H1 (cell line): Measurements from ENCODE around the gene CYP2C8. TPM values are rescaled to one million over a fixed set of nuclear protein-coding genes. Genes with fewer than 3 reads are reported as not detected.

Experiments used
- CTCF ChIA-PET: fragments of 300-600 bp; sonication (Branson Sonifier 250); formaldehyde crosslinking; loops from one replicate; lab custom pipeline; 2021; ENCODE audit not compliant: partially characterized antibody; lab: Charles Lee
- POLR2A ChIA-PET: fragments of 300-600 bp; sonication (Branson Sonifier 250); formaldehyde crosslinking; loops from one replicate; lab custom pipeline; 2021; ENCODE audit warnings: inconsistent platforms; ENCODE audit not compliant: partially characterized antibody; lab: Charles Lee
- DNase-seq, 2 experiments: peaks; one replicate each; pipeline versions ENCODE4 v3.0.0 to v3.0.0-alpha.2; 2010 to 2022; ENCODE audit warnings: low spot score in 2 of 2, low read depth in 1 of 2, mixed read lengths in 1 of 2
- FAIRE-seq: peaks from 2 replicates; lab custom pipeline; 2011; peaks lifted over from hg19 to GRCh38; lab: Jason Lieb, UNC
- H2AFZ ChIP-seq: 2 replicates; pipeline ENCODE4 v1.8.1; 2012; ENCODE audit warnings: low read length, inconsistent platforms
- H2AK5ac ChIP-seq: 2 replicates; pipeline ENCODE4 v1.6.1; 2013; ENCODE audit warnings: low read depth, low read length
- H2BK120ac ChIP-seq: replicated peaks from 2 replicates; pipeline ENCODE3; 2013; ENCODE audit warnings: low read depth, low read length, inconsistent platforms
- H2BK12ac ChIP-seq: 2 replicates; pipeline ENCODE4 v1.6.1; 2013; ENCODE audit warnings: low read depth, low read length
- H2BK15ac ChIP-seq: 2 replicates; pipeline ENCODE4 v1.6.1; 2013; ENCODE audit warnings: low read length
- H2BK20ac ChIP-seq: 2 replicates; pipeline ENCODE4 v1.6.1; 2013; ENCODE audit warnings: low read length
- H2BK5ac ChIP-seq: 2 replicates; pipeline ENCODE4 v1.6.1; 2013; ENCODE audit warnings: low read depth, low read length
- H3K14ac ChIP-seq: 2 replicates; pipeline ENCODE4 v1.6.1; 2013; ENCODE audit warnings: inconsistent platforms; ENCODE audit not compliant: insufficient read length
- H3K18ac ChIP-seq: 2 replicates; pipeline ENCODE4 v1.6.1; 2013; ENCODE audit warnings: low read length; ENCODE audit errors: extremely low read depth
- H3K23ac ChIP-seq: 2 replicates; pipeline ENCODE4 v1.6.1; 2013; ENCODE audit warnings: inconsistent platforms; ENCODE audit not compliant: insufficient read length
- H3K23me2 ChIP-seq: 2 replicates; pipeline ENCODE4 v1.6.1; 2013; ENCODE audit warnings: low read depth, low read length
- H3K27ac ChIP-seq: 2 replicates; pipeline ENCODE4 v1.6.1; 2011; ENCODE audit warnings: low read depth, low read length, inconsistent platforms
- H3K27me3 ChIP-seq, 4 experiments: replicated peaks in 1 of 4; 1 replicate in 1 of 4; 2 replicates in 3 of 4; pipeline versions ENCODE4 v1.6.1 to v1.8.1; 2011 to 2013; ENCODE audit warnings: low read length in 3 of 4, mild to moderate bottlenecking in 3 of 4, inconsistent platforms in 2 of 4, mixed read lengths in 2 of 4, moderate library complexity in 1 of 4; ENCODE audit not compliant: control insufficient read depth in 3 of 4, insufficient read depth in 3 of 4; ENCODE audit errors: extremely low read depth in 1 of 4
- H3K36me3 ChIP-seq, 4 experiments: 2 replicates each; pipeline versions ENCODE4 v1.6.1 to v1.8.1; 2011 to 2013; ENCODE audit warnings: mild to moderate bottlenecking in 4 of 4, low read length in 3 of 4, moderate library complexity in 2 of 4, control low read depth in 1 of 4, inconsistent platforms in 1 of 4; ENCODE audit not compliant: insufficient read depth in 4 of 4, control insufficient read depth in 2 of 4
- H3K4ac ChIP-seq: replicated peaks from 2 replicates; pipeline ENCODE3; 2013; ENCODE audit warnings: low read length, low read depth, mixed read lengths, inconsistent platforms; ENCODE audit not compliant: insufficient read length
- H3K4me1 ChIP-seq, 4 experiments: replicated peaks in 1 of 4; 1 replicate in 1 of 4; 2 replicates in 3 of 4; pipeline versions ENCODE4 v1.6.1 to v1.8.1; 2011 to 2013; ENCODE audit warnings: low read length in 3 of 4, inconsistent platforms in 2 of 4, mixed read lengths in 1 of 4; ENCODE audit not compliant: insufficient read depth in 4 of 4, control insufficient read depth in 3 of 4
- H3K4me2 ChIP-seq, 2 experiments: 2 replicates each; pipeline versions ENCODE4 v1.6.1 to v1.8.1; 2011 to 2013; ENCODE audit warnings: low read depth in 2 of 2, low read length in 2 of 2, control low read depth in 1 of 2, inconsistent platforms in 1 of 2, mild to moderate bottlenecking in 1 of 2; ENCODE audit not compliant: insufficient read depth in 1 of 2
- H3K4me3 ChIP-seq, 4 experiments: fragments of 200-600, 300-600 bp in 1 of 4; sonication (generic), shearing (Covaris generic), sonication (Bioruptor Twin) in 1 of 4; 2 replicates each; pipeline versions ENCODE4 v1.5.1 to v1.8.1; 2011 to 2016; ENCODE audit warnings: low read length in 4 of 4, low read depth in 3 of 4, control low read depth in 2 of 4, inconsistent platforms in 2 of 4, mild to moderate bottlenecking in 2 of 4, mixed read lengths in 1 of 4, moderate library complexity in 1 of 4; ENCODE audit not compliant: insufficient read depth in 2 of 4; ENCODE audit errors: extremely low read depth in 1 of 4
- H3K56ac ChIP-seq: replicated peaks from 2 replicates; pipeline ENCODE3; 2013; ENCODE audit warnings: low read depth, mild to moderate bottlenecking, mixed read lengths, low read length, inconsistent platforms; ENCODE audit not compliant: insufficient read length
- H3K79me1 ChIP-seq: 2 replicates; pipeline ENCODE4 v1.6.1; 2013; ENCODE audit warnings: low read depth, low read length, control low read depth
- H3K79me2 ChIP-seq, 2 experiments: 2 replicates each; pipeline versions ENCODE4 v1.6.1 to v1.8.1; 2012 to 2013; ENCODE audit warnings: low read length in 2 of 2, mild to moderate bottlenecking in 2 of 2, inconsistent platforms in 1 of 2; ENCODE audit not compliant: insufficient read depth in 2 of 2, control insufficient read depth in 1 of 2
- H3K9ac ChIP-seq, 4 experiments: replicated peaks in 1 of 4; 1 replicate in 1 of 4; 2 replicates in 3 of 4; pipeline versions ENCODE4 v1.6.1 to v1.8.1; 2011 to 2013; ENCODE audit warnings: low read depth in 3 of 4, low read length in 3 of 4, control low read depth in 2 of 4, mild to moderate bottlenecking in 2 of 4, moderate library complexity in 2 of 4, inconsistent platforms in 1 of 4; ENCODE audit errors: extremely low read depth in 1 of 4
- H3K9me3 ChIP-seq, 2 experiments: 2 replicates each; pipeline versions ENCODE4 v1.6.1 to v1.8.1; 2012 to 2013; ENCODE audit warnings: mild to moderate bottlenecking in 2 of 2, moderate library complexity in 2 of 2, control low read depth in 1 of 2, inconsistent platforms in 1 of 2, low read depth in 1 of 2, low read length in 1 of 2, mixed read lengths in 1 of 2; ENCODE audit not compliant: insufficient read depth in 2 of 2
- H4K20me1 ChIP-seq, 2 experiments: replicated peaks in 1 of 2; 2 replicates each; pipeline versions ENCODE3 to v1.8.1; 2011 to 2013; ENCODE audit warnings: inconsistent platforms in 2 of 2, low read length in 2 of 2, mild to moderate bottlenecking in 1 of 2; ENCODE audit not compliant: insufficient read depth in 2 of 2, control insufficient read depth in 1 of 2
- H4K5ac ChIP-seq: 2 replicates; pipeline ENCODE4 v1.6.1; 2013; ENCODE audit warnings: low read length, low read depth, mixed read lengths, inconsistent platforms; ENCODE audit not compliant: insufficient read length
- H4K8ac ChIP-seq: 2 replicates; pipeline ENCODE4 v1.8.0; 2013; ENCODE audit warnings: mild to moderate bottlenecking, moderate library complexity, low read length, inconsistent platforms; ENCODE audit not compliant: insufficient read depth; ENCODE audit errors: extremely low read depth
- H4K91ac ChIP-seq: replicated peaks from 2 replicates; pipeline ENCODE3; 2013; ENCODE audit warnings: low read length, mixed read lengths, inconsistent platforms; ENCODE audit not compliant: insufficient read length
- CREB1 ChIP-seq: IDR thresholded peaks from 2 replicates; pipeline ENCODE4 v1.6.1; 2012; ENCODE audit warnings: inconsistent platforms
- EP300 ChIP-seq, 2 experiments: IDR thresholded peaks; 1 replicate in 1 of 2; 2 replicates in 1 of 2; pipeline ENCODE4 v1.6.1; 2011 to 2012; ENCODE audit warnings: low read depth in 2 of 2, low read length in 2 of 2, mild to moderate bottlenecking in 2 of 2, borderline replicate concordance in 1 of 2, inconsistent platforms in 1 of 2, moderate library complexity in 1 of 2
- KDM1A ChIP-seq: fragments of 200-600, 300-600 bp; sonication (generic); IDR thresholded peaks from 2 replicates; pipeline ENCODE4 v1.7.1; 2016; ENCODE audit warnings: mild to moderate bottlenecking, low read length, borderline replicate concordance
- KDM4A ChIP-seq: IDR thresholded peaks from one replicate; pipeline ENCODE4 v1.7.1; 2012; ENCODE audit warnings: low read depth, mild to moderate bottlenecking, moderate library complexity, low read length, inconsistent platforms; ENCODE audit not compliant: severe bottlenecking
- KDM5A ChIP-seq: fragments of 200-600 bp; IDR thresholded peaks from 2 replicates; pipeline ENCODE4 v1.7.1; 2012; ENCODE audit warnings: mild to moderate bottlenecking, low read length, inconsistent platforms, mixed read lengths
- POLR2AphosphoS5 ChIP-seq: IDR thresholded peaks from 2 replicates; pipeline ENCODE4 v1.6.1; 2011; ENCODE audit warnings: low read depth, low read length
- POU5F1 ChIP-seq: IDR thresholded peaks from 2 replicates; pipeline ENCODE4 v1.6.1; 2011; ENCODE audit warnings: low read depth, mild to moderate bottlenecking, low read length, moderate library complexity
- RBBP5 ChIP-seq: IDR thresholded peaks from 2 replicates; pipeline ENCODE4 v1.7.1; 2012; ENCODE audit warnings: low read depth, mild to moderate bottlenecking, inconsistent platforms, low read length, moderate library complexity, borderline replicate concordance
- WGBS, 2 experiments: shearing (Covaris generic) in 1 of 2; methylation state at CpG; one replicate each; pipeline versions ENCODE4 v1.1.6 to v1.1.7; 2013 to 2015; ENCODE audit warnings: low lambda C conversion rate in 2 of 2, mixed read lengths in 2 of 2, inconsistent platforms in 1 of 2, low coverage in 1 of 2, missing lambda C conversion rate in 1 of 2; ENCODE audit not compliant: insufficient replicate concordance in 2 of 2, insufficient coverage in 1 of 2, insufficient read length in 1 of 2; ENCODE audit errors: extremely low coverage in 1 of 2, missing lambda C conversion rate in 1 of 2; 5-methylcytosine and 5-hydroxymethylcytosine counted together
- polyA plus RNA-seq, 7 experiments: library from polyadenylated mRNA; depleted of rRNA in 3 of 7; stranded (reverse) in 5 of 7; unstranded in 2 of 7; fragments of >200 nt in 5 of 7; fragments of 200-250 nt in 2 of 7; gene quantifications; 1 replicate in 5 of 7; 2 replicates in 1 of 7; 4 replicates in 1 of 7; pipeline versions ENCODE4 v1.2.1 to v1.2.3, GENCODE V29; 2011 to 2013; ENCODE audit warnings: missing spikeins in 2 of 7, mixed read lengths in 2 of 7
- total RNA-seq: library from RNA; stranded (reverse); fragmentation: NEBNext Ultra II Directional; extraction: Animal tissue kit (Norgen Biotek cat#: 25700); gene quantifications from 2 replicates; pipeline ENCODE4 v1.2.1, GENCODE V29; 2021
- TF ChIP-seq, protein P1 (sequence below), 3 experiments: IDR thresholded peaks; 1 replicate in 2 of 3; 2 replicates in 1 of 3; pipeline versions ENCODE4 v1.5.1 to v1.6.1; 2011; ENCODE audit warnings: low read length in 3 of 3, mild to moderate bottlenecking in 3 of 3, inconsistent platforms in 2 of 3, low read depth in 1 of 3, moderate library complexity in 1 of 3; ENCODE audit not compliant: insufficient read depth in 1 of 3; ENCODE audit errors: control extremely low read depth in 1 of 3
- TF ChIP-seq, protein P2 (sequence below): IDR thresholded peaks from 2 replicates; pipeline ENCODE4 v1.6.1; 2011; ENCODE audit warnings: low read length, improper control_type of control experiment

The CYP2C8 gene
- total and polyA plus RNA-seq, 2 of the 8 experiments (the other 6 are each of a cell fraction or from before 2014, with no cell fraction given): 0.32 to 0.89 TPM

DNA sequence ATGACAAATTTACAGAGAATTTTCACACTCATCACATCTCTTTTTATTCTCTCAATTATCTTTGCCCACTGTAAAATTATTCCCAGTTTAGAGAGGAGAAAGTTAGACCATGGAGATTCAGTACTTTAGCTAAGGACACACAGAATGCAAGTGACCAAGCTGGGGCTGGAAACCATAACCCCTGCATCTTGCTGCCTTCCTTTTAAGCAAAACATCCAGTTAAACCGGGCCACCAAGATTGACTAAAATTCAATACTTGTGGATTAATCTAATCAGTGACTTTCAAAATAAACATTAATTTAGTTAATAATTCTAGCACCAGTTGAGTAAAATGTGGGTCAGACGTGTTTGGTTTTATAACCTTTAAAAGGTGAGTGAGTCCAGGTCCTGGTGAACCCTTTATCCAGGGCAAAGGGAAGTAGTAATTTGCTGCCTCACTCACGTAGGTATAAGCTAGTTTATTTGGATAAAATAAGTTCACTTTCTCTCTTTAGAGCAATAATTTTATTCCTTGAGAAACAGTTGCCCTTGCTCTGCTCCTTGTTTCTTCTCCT lies 1.9 kb upstream of the CYP2C8 start:
- Histone ChIP-seq H3K23me2 (no peaks in the 10 kb centered on the region), H4K91ac (no peak overlapping the region), H3K27ac (no peak overlapping the region), H3K56ac (no peak overlapping the region), H3K79me1 (no peaks in the 10 kb centered on the region), H3K4me1 (no peaks in the 10 kb centered on the region), H3K4me2 (no peak overlapping the region), H2BK120ac (no peak overlapping the region), H3K36me3 (no peaks in the 10 kb centered on the region), H2AFZ (no peak overlapping the region), H3K9me3 (no peaks in the 10 kb centered on the region), H3K4ac (no peak overlapping the region), H2BK5ac (no peak overlapping the region), H4K5ac (no peak overlapping the region), H3K27me3 (no peaks in the 10 kb centered on the region), H4K8ac (no peak overlapping the region), H3K4me3 (no peak overlapping the region), H2BK12ac (no peak overlapping the region), H2BK15ac (no peak overlapping the region), H2AK5ac (no peak overlapping the region), H2BK20ac (no peak overlapping the region), H3K9ac (no peak overlapping the region), H3K23ac (no peak overlapping the region), H4K20me1 (no peaks in the 10 kb centered on the region), H3K14ac (no peak overlapping the region), H3K18ac (no peak overlapping the region), H3K79me2 (no peaks in the 10 kb centered on the region)
- POLR2A ChIA-PET: no interaction called here
- WGBS, 2 experiments: 69% methylated on average over 3 of the region's 3 CpGs; no CpG with 5 or more reads in 1 of the 2 experiments
- FAIRE-seq: no peak
- no peak for DNase-seq
- CTCF ChIA-PET: no interaction called here
- no peak for TF ChIP-seq RBBP5
- TF ChIP-seq, protein P1, sequence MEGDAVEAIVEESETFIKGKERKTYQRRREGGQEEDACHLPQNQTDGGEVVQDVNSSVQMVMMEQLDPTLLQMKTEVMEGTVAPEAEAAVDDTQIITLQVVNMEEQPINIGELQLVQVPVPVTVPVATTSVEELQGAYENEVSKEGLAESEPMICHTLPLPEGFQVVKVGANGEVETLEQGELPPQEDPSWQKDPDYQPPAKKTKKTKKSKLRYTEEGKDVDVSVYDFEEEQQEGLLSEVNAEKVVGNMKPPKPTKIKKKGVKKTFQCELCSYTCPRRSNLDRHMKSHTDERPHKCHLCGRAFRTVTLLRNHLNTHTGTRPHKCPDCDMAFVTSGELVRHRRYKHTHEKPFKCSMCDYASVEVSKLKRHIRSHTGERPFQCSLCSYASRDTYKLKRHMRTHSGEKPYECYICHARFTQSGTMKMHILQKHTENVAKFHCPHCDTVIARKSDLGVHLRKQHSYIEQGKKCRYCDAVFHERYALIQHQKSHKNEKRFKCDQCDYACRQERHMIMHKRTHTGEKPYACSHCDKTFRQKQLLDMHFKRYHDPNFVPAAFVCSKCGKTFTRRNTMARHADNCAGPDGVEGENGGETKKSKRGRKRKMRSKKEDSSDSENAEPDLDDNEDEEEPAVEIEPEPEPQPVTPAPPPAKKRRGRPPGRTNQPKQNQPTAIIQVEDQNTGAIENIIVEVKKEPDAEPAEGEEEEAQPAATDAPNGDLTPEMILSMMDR (IDR thresholded peaks at IDR 0.05; ENCODE audit: control extremely low read depth in 1 of 3, insufficient read depth in 1 of 3, low read depth in 1 of 3, low read length in 3 of 3): no peak
- TF ChIP-seq POU5F1: no peak
- no peak for TF ChIP-seq KDM1A
- TF ChIP-seq, protein P2, sequence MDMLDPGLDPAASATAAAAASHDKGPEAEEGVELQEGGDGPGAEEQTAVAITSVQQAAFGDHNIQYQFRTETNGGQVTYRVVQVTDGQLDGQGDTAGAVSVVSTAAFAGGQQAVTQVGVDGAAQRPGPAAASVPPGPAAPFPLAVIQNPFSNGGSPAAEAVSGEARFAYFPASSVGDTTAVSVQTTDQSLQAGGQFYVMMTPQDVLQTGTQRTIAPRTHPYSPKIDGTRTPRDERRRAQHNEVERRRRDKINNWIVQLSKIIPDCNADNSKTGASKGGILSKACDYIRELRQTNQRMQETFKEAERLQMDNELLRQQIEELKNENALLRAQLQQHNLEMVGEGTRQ: no peak
- TF ChIP-seq POLR2AphosphoS5: no peak
- no peak for TF ChIP-seq KDM4A
- no peak for TF ChIP-seq CREB1
- no peak for TF ChIP-seq KDM5A
- no peak for TF ChIP-seq EP300 (IDR thresholded peaks at IDR 0.05; ENCODE audit: borderline replicate concordance in 1 of 2, low read depth in 2 of 2, low read length in 2 of 2)
